Dermis microvascular lymphatic vessel endothelial cell (primary cell): ENCODE data around the gene TSPO. TPM values are rescaled to one million over a fixed set of nuclear protein-coding genes. Genes with fewer than 3 reads are reported as not detected.
A peak's percentile ranks its signal among the peaks of the same experiment; 100 is the strongest.

ENCODE experiments used
- DNase-seq, 2 donors: peaks; one replicate each; pipeline versions ENCODE4 v3.0.0 to v3.0.0-alpha.2; 2010; ENCODE audit warnings: low read depth in 2 of 2
- total RNA-seq: library from RNA; depleted of rRNA; stranded (reverse); fragments of >200 nt; gene quantifications from 2 replicates; pipeline ENCODE4 v1.2.1, GENCODE V29; 2014

The TSPO gene
- total RNA-seq, 1 donor from 2014 or later, result 296 TPM

- DNase-seq, result no peak
Measured at GRCh38 chr22:43174941-43175531, 23.7 kb downstream of the TSPO start.

- DNase-seq, result no peak
Measured at GRCh38 chr22:43176090-43176489, 24.7 kb downstream of the TSPO start.

- no peak for DNase-seq
Measured at GRCh38 chr22:43177479-43177878, 26.1 kb downstream of the TSPO start.

GRCh38 chr22:43179146-43179910, 28.0 kb downstream of the TSPO start:
- DNase-seq, result no peak

- DNase-seq, result no peak
Measured at GRCh38 chr22:43179911-43180195, 28.5 kb downstream of the TSPO start.

- DNase-seq, result no peak
Measured at GRCh38 chr22:43180670-43181069, 29.3 kb downstream of the TSPO start.

- no peak for DNase-seq
Measured at GRCh38 chr22:43181321-43182076, 30.1 kb downstream of the TSPO start.

GRCh38 chr22:43182118-43182517, 30.8 kb downstream of the TSPO start:
- DNase-seq, result no peak

GRCh38 chr22:43182726-43183125, 31.4 kb downstream of the TSPO start:
- no peak for DNase-seq

GRCh38 chr22:43183496-43184277, 32.3 kb downstream of the TSPO start:
- DNase-seq, result peak in 1 of 2 donors; percentile 80

GRCh38 chr22:43185860-43186261, 34.5 kb downstream of the TSPO start:
- DNase-seq, result peak in 1 of 2 donors; percentile 59

GRCh38 chr22:43186272-43187170, 35.2 kb downstream of the TSPO start, which contains the start of gene TTLL12:
TSS of gene TTLL12 (minus strand) at chr22:43187134. CDS start at chr22:43187069, 65 bp downstream.
- DNase-seq, result peak in 1 of 2 donors; percentile 68

GRCh38 chr22:43187171-43188099, 36.1 kb downstream of the TSPO start:
- DNase-seq, result peak; percentile 83 to 92

- no peak for DNase-seq
Measured at GRCh38 chr22:43188829-43189545, 37.6 kb downstream of the TSPO start.

- DNase-seq, result no peak
Measured at GRCh38 chr22:43191831-43192230, 40.5 kb downstream of the TSPO start.

- no peak for DNase-seq
Measured at GRCh38 chr22:43197271-43197941, 46.0 kb downstream of the TSPO start.

GRCh38 chr22:43198126-43198525, 46.8 kb downstream of the TSPO start:
- DNase-seq, result no peak

- DNase-seq, result no peak
Measured at GRCh38 chr22:43198936-43199335, 47.6 kb downstream of the TSPO start.
